ENCODE results near the gene RARS1.

Gene RARS1

DNA sequence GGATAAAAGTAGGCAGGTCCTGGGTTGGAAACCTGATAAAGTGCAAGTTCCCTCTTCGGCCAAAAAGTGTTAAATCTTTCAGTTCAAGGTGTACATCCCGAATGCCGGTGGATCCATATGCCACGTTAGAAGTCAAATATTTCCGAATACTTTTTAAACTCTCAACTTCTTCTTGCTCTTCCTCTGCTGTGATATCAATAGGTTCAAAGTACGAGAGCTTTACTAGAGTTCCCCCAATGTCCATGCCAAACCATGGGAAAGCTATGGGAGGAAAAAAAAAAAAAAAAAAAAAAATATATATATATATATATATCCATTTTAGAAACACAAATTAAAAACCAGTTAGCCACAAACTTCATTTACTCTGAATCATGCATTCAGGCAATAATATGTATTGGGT, 82.5 kb downstream of the RARS1 start:
- no peak for DNase-seq

All from CD4-positive, alpha-beta T cell treated with Interleukin-21 for 1 hour (primary cell).